ENCODE measurements around the gene NOP53. TPM values are rescaled to one million over a fixed set of nuclear protein-coding genes. Genes with fewer than 3 reads are reported as not detected.
A peak's percentile ranks its signal among the peaks of the same experiment; 100 is the strongest.
"Not testable (repeated sequence)": the region's sequence is repeated elsewhere in the genome, so short reads cannot be mapped to it uniquely, and the experiment has no call there.

Gene NOP53
- polyA plus RNA-seq, 3 donors = 413 to 769 (median 565) TPM

DNA sequence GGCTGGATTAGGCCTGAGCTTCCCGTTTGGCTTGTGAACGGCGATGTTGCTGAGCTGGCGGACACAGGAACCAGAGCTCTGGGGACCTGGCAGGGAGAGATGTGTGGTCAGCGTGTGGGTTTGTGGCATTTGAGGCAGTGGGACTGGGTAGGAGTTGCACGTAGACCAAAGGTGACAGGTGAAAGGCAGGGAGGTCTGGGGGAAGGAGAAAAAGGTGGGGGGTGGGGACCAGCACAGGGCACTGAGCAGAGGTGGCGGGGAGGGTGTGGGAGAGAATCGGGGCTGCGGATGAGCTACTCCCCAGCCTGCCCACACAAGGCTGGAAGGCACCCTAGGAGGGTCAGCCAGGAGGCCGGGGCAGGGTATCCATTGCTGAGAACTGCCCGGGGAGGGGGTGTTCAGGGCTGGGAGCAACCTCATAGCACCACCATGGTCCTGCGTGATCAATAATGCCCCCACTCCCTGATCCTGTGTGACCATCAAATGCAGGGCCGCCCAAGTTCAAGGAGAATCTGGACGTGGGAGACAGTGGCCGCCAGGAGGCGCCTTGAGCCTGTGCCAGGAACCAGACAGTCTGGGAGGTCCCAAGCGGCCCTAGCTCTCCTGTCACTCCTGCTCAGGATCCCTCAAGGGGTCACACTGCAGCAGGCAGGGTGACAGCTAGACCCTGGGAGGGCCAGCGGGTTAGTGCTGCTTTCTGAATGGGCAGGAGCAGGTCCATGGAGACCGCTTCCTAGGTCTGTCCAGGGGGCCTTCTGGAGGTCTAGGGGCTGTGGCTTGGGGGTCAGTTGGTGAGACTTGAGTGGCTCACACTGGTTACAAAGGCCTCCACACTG, 20.4 kb downstream of the NOP53 start:
- WGBS, 3 donors = 31 to 40% (median 35%) methylated on average over 18 to 19 of the region's 19 CpGs
- no peak overlapping the region for H3K27ac ChIP-seq (ENCODE audit: low read depth, low read length)

DNA sequence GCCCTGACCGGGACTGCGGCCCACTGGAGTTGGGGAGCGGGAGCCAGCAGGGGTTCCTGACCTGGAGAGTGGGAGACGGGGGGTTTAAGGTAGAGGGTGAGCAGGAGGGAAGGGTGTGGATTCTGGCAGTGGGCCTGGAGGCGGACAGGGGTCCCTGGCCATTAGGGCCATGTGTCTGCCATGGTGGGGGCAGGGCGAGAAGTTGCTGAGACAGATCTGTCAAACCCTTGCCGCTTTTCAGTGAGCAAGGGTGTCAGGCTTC, 20.9 kb downstream of the NOP53 start:
- WGBS, 3 donors = 67 to 88% (median 82%) methylated on average over 7 of the region's 7 CpGs
- no peak overlapping the region for H3K27ac ChIP-seq (ENCODE audit: low read depth, low read length)

DNA sequence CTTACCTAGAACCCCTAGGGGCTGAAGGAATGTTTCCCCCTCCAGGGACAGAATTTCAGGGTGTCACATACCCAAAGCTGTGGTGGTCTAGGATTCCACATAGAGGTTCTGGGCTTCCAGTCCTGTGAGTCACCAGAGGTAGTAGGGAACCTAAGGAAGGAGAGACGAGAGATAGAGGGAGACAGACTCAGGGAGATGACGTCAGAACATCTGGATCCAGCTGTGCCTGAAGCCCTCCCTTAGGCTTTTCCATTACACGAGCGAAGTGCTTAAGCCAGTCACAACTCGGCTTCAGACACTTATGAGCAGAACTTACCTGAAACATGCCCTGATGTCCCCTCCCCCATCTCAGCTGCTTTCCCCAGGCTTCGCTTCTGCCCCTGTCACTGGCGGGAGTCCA, 21.3 kb downstream of the NOP53 start:
- H3K27ac ChIP-seq (ENCODE audit: low read depth, low read length) = no peak overlapping the region
- 85 to 93% (median 92%) methylated on average over 7 of the region's 7 CpGs for WGBS, 3 donors

DNA sequence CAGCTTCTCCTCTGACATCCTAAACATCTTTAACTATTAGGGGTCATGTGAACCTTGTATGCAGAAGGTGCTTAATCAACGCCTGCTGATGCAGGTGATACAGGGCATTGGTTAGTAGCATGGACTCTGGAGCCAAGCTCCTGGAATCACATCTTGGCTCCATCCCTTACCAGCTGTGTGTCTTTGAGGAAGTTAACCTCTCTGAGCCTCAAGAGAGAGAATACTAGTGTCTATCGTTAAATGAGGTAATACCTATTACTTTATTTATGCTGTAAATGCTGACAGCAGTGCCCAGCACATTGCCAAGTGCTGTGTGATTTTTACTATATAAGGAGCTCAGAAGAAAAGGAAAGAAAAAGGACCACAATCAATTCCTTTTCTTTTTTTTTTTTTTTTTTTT, 22.0 kb downstream of the NOP53 start:
- 38 to 75% (median 39%) methylated on average over 2 of the region's 2 CpGs for WGBS, 3 donors
- no peak overlapping the region for H3K27ac ChIP-seq (ENCODE audit: low read depth, low read length)

DNA sequence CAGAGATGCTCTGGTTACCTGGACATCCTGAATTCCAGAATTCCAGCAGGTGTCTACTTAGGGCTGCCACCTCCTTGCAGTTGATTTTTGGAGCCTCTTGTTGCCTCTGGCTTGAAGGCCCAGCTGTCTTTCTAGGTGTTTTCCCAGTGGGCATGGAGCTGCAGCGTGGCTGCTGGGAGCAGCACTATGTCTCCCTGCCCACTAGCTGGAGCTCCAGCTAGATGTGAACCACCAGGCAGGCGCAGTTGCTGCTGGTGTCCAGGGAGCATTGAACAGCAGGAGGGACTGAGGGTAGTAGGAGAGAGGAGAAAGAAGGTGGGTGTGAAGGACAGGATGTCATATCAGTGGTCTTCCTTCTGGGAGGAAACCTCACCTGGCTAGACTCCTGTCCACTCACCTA, 23.3 kb downstream of the NOP53 start:
- H3K27ac ChIP-seq (ENCODE audit: low read depth, low read length) = no peak overlapping the region
- WGBS, 3 donors = 85 to 94% (median 86%) methylated on average over 2 of the region's 2 CpGs

DNA sequence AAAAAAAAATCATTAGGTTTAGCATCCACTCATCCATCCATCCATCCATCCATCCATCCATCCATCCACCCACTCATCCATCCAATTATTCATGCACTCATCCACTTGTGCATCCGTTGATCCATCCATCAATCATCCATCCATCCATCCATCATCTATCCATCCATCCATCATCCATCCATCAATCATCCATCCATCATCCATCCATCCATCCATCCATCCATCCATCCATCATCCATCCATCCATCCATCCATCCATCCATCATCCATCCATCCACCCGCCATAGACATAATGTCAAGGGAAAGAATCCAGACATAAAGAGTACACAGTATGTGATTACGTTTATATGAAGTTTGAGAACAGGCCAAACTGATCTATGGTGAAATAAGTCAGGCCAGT, 24.2 kb downstream of the NOP53 start:
- H3K27ac ChIP-seq (ENCODE audit: low read depth, low read length) = no peak overlapping the region
- WGBS, 3 donors = 75 to 94% (median 87%) methylated on average over 3 of the region's 3 CpGs

DNA sequence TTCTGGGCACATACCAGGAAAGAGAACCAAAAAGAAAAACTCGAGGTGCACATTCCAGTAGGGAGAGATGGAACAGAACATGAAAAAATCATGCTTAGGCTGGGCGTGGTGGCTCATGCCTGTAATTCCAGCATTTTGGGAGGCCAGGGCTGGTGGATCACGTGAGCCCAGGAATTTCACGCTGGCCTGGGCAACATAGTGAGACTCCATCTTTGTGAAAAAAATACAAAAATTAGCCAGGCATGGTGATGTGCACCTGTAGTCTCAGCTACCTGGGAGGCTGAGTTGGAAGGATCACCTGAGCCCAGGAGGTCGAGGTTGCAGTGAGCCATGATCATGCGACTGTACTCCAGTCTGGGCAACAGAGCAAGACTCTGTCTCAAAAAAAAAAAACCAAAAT, 25.9 kb downstream of the NOP53 start:
- not testable (repeated sequence) for H3K27ac ChIP-seq (ENCODE audit: low read depth, low read length)
- WGBS, 3 donors = 84 to 89% (median 86%) methylated on average over 6 of the region's 6 CpGs

DNA sequence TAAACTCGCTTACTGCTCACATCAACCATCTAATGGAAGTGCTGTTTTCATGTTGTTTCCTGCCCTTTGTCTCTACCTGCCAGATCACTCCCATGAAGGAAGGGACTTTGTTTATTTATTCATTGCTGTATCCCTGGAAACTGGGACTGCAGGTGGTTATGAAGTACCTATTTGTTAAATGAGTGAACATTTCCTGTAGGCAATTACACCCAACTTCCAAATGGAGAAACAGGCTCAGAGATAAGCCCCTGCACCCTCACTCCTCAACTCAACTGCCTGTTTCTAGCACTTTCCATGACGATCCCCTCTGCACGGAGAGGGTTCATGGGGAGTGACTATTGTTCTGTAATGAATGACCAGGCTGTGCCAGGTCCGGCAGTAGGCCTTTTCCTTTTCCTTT, 31.2 kb downstream of the NOP53 start:
- no peak overlapping the region for H3K27ac ChIP-seq (ENCODE audit: low read depth, low read length)
- 60 to 85% (median 61%) methylated on average over 4 of the region's 4 CpGs for WGBS, 3 donors

DNA sequence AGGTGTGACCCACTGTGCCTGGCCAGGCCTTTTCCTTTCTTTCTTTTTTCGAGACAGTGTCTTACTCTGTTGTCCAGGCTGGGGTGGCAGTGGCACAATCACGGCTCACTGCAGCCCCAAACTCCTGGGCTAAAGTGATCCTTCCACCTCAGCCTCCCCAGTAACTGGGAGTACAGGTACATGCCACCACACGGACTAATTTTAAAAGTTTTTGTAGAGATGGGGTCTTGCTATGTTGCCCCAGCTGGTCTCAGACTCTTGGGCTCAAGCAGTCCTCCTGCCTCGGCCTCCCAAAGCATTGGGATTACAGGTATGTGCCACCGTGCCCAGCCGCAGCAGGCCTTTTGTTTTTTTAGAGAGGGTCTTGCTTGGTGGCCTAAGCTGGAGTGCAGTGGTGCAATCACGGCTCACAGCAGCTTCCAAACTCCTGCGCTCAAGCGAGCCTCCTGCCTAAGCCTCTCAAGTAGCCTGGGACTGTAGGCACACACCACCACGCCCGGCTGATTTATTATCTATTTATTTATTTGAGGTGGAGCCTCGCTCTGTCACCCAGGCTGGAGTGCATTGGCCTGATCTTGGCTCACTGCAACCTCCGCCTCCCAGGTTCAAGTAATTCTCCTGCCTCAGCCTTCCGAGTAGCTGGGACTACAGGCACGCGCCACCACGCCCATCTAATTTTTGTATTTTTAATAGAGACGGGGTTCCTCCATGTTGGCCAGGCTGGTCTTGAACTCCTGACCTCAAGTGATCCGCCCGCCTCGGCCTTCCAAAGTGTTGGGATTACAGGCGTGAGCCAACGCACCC, 32.1 kb downstream of the NOP53 start:
- 59 to 77% (median 64%) methylated on average over 23 of the region's 23 CpGs for whole genome bisulfite sequencing, 3 donors
- H3K27ac ChIP-seq (ENCODE audit: low read depth, low read length) = not testable (repeated sequence)

DNA sequence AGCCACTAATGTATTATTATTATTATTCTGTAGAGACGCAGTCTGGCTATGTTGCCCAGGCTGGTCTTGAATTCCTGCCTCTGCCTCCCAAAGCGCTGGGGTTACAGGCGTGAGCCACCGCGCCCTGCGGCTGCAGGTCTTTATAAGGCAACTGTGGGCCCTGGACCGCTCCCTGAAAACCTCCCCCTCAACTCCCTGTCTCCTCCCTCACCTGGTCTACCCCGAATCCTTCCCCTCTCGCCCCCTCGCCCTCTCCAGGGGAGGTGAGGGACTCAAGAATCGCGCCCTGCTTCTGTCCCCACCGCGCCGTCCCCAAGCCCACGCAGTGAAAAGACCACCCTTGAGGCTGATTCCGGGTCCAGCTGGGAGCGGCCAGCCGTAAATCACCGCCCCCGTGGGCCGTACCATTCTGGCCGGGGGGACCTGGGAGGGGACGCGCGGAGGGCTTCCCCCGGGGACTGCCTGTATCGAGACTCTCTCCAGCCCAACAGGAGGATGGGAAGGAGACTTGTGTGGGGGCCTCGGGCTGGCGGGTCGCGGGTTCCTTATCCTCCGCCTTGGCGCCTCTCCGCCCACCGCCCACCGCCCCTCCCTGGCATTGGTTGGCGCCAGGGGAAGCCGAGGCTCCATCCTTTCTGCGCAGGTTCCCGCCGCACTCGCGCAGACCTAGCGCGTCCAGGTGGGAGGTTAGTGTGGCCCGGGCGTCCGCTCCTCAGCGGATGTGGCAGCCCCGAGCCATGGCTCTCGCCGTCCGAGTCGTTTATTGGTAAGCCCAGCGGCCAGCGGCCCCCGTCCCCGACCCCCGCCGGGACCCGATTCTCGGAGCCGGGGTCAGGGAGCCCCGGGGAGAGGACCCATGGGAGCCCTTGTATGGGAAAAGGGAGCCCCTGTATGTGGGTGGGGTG, 33.0 kb downstream of the NOP53 start, which contains the start of gene SELENOW:
Gene SELENOW, plus strand, starts transcription at position 655 of the 905 bp plus-strand sequence. Its CDS starts 83 bp downstream, at position 738.
- H3K27ac ChIP-seq (ENCODE audit: low read depth, low read length) = peak within 1 kb of the TSS; percentile 92
- 1% methylated on average over 54 to 65 of the region's 65 CpGs for WGBS, 3 donors

DNA sequence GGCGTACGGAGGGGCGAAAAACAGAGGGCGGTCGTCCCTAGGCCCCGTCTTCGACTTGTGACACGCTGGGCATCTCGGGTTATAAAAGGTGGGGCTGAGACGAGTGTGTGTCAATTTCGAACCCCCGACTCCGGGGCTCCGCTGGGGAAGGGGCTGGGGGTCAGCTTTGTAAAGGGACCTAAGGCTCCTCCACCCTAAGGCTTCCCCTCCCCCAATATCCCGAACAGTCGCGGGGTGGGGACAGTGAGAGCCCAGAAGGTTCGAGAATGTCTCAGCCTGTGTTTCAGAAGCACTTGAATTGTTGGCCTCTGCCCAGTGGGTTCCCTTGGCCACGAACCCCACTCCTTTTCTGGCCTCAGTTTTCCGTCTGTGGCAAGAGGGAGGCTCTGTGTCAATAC, 33.6 kb downstream of the NOP53 start:
- H3K27ac ChIP-seq (ENCODE audit: low read depth, low read length) = peak overlapping the region; percentile 39
- 0 to 1% (median 0%) methylated on average over 20 of the region's 20 CpGs for WGBS, 3 donors

DNA sequence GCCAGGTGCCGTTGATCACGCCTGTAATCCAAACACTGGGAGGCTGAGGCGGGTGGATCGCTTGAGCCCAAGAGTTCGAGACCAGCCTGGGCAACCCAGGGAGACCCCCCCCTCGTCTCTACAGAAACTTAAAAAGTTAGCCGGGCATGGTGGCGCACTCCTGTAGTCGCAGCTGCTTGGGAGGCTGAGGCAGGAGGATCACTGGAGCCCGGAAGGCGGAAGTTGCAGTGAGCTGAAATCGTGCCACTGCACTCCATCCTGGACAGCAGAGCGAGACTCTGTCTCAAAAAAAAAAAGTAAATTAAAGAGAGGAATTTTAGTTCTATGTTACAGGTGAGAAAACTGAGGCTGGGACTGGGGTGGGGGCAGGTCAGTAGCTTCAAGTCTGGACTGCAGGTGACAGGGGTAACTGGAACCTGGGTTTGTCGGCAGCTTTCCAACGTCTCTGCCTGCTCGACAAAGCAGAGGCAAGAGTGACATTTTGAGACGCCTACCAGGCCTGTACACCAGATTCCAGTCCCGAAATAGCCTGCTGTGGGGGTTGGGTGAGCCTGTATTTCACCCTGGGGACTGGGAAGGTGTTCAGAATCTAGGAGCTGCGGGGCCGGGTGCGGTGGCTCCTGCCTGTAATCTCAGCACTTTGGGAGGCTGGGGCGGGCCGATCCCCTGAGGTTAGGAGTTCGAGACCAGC, 34.3 kb downstream of the NOP53 start:
- 43 to 59% (median 45%) methylated on average over 24 of the region's 24 CpGs for WGBS, 3 donors

DNA sequence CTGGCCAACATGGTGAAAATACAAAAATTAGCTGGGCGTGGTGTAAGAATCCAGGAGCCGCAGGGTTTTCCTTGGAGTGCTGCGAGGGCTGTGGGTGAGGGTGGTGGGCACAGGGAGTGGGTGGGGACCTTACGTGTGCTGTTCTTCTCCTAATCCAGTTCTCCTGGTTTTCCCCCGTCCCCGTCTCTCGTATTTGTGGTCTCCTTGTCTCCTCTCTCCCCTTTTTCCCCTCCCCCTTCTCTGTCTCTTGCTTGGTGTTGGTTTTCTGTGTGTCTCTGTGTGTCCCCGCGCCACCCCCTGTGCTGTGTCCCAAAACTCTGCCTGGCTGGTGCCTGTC, 34.8 kb downstream of the NOP53 start:
- H3K27ac ChIP-seq (ENCODE audit: low read depth, low read length) = no peak overlapping the region
- WGBS, 3 donors = 70 to 83% (median 72%) methylated on average over 9 of the region's 9 CpGs

More for the DNA sequence above, 34.3 kb downstream of the NOP53 start:
- no peak overlapping the region for H3K27ac ChIP-seq (ENCODE audit: low read depth, low read length)

DNA sequence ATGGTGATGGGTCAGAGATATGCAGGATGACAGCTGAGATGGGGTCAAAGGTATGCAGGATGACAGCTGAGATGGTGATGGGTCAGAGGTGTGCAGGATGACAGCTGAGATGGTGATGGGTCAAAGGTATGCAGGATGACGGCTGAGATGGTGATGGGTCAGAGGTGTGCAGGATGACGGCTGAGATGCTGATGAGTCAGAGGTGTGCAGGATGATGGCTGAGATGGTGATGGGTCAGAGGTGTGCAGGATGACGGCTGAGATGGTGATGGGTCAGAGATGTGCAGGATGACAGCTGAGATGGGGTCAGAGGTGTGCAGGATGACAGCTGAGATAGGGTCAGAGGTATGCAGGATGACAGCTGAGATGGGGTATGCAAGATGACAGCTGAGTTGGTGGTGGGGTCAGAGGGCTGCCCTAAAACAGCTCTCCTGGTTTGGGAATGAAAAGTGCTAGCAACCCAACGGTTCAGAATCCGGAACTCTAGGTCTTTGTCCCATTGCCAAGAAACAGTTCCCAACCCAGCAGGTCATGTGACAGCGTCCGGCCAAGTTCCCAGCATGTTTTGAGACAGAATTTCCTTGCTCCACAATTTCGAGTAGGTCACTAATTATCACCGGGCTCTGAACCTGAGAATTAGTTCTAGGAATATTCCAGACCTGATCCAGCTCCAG, 36.4 kb downstream of the NOP53 start:
- no peak overlapping the region for H3K27ac ChIP-seq (ENCODE audit: low read depth, low read length)
- WGBS, 3 donors = 42 to 57% (median 44%) methylated on average over 9 of the region's 9 CpGs

DNA sequence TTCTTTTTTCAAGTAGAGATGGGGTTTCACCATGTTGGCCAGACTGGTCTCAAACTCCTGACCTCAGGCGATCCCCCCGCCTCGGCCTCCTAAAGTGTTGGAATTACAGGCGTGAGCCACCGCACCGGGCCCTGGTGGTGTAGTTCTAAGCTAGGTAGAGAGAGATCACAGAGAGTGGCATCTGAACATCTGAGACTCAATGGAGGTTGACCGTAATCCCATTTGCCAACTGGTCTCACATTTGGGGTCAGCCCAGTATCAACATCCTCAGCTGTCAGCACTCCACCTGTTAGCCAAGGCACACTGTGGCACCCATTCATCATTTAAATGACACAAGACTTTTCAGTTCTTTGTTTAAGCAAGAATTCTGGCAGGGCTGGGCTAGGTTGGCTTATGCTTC, 41.2 kb downstream of the NOP53 start:
- no peak overlapping the region for H3K27ac ChIP-seq (ENCODE audit: low read depth, low read length)
- 93 to 96% (median 93%) methylated on average over 7 of the region's 7 CpGs for WGBS, 3 donors

DNA sequence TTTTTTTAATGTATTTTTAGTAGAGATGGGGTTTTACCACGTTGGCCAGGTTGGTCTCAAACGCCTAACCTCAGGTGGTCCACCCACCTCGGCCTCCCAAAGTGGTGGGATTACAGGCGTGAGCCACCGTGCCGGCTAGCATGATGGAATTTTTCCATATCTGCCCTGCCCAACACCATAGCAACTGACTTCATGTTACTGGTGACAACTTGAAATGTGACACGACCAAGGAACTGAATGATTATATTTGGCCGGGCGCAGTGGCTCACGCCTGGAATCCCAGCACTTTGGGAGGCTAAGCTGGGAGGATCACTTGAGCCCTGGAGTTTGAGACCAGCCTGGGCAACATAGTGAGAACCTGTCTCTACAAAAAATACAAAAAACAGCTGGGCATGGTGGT, 42.0 kb downstream of the NOP53 start:
- WGBS, 3 donors = 84 to 88% (median 84%) methylated on average over 10 of the region's 10 CpGs
- H3K27ac ChIP-seq (ENCODE audit: low read depth, low read length) = not testable (repeated sequence)

DNA sequence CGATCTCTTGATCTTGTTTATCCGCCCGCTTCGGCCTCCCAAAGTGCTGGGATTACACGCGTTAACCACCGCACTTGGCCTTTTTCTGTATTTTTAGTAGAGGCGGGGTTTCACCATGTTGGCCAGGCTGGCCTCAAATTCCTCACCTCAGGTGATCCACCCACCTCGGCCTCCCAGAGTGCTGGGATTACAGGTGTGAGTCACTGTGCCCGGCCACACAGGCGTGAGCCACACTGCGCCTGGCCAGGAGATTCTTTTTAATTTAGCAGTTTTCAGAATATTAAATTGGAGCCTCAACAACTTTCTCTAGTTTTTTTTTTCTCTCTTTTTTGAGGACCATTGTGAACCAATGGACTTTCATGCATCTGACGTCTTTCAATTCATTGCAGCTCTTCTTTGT, 44.5 kb downstream of the NOP53 start:
- H3K27ac ChIP-seq (ENCODE audit: low read depth, low read length) = not testable (repeated sequence)
- WGBS, 3 donors = 87 to 94% (median 92%) methylated on average over 13 of the region's 13 CpGs

DNA sequence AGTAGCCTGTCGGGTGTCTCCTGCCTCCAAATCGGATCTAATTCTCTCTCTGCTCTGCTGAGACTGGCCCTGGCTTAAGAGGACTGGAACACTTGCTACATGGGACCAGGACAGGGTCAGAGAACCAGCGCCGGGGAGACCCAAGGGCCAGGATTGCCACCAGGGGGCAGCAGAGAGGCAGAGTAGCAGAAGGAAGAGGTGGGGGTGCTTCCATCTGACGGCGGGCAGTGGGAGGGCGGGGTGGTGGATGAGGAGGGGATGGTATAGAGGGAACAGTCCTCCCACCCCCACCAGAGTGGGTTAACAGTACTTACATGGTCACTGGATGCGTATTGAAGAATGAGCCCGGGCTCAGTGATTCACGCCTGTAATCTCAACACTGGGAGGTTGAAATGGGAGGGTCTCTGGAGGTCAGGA, 45.1 kb downstream of the NOP53 start:
- no peak overlapping the region for H3K27ac ChIP-seq (ENCODE audit: low read depth, low read length)
- 9 to 12% (median 11%) methylated on average over 10 of the region's 10 CpGs for WGBS, 3 donors

Data from adipose tissue (tissue), 3 donors.